Ishikawa (cell line): ENCODE data around the gene MACROD2.

Experiments used
- CEBPB ChIP-seq: IDR thresholded peaks from 2 replicates; pipeline ENCODE4 v1.6.1; 2012
- CREB1 ChIP-seq: IDR thresholded peaks from 2 replicates; pipeline ENCODE4 v1.6.1; 2012; ENCODE audit warnings: low read depth
- EGR1 ChIP-seq: IDR thresholded peaks from 2 replicates; pipeline ENCODE4 v1.6.1; 2012
- EP300 ChIP-seq: IDR thresholded peaks from 2 replicates; pipeline ENCODE4 v1.6.1; 2012; ENCODE audit warnings: borderline replicate concordance
- FOXM1 ChIP-seq: IDR thresholded peaks from 2 replicates; pipeline ENCODE4 v1.6.1; 2012; ENCODE audit warnings: low read depth, borderline replicate concordance
- NFIC ChIP-seq: IDR thresholded peaks from 2 replicates; pipeline ENCODE4 v1.6.1; 2012
- RAD21 ChIP-seq: IDR thresholded peaks from 2 replicates; pipeline ENCODE4 v1.6.1; 2012; ENCODE audit warnings: low read depth
- TAF1 ChIP-seq: IDR thresholded peaks from 2 replicates; pipeline ENCODE4 v1.6.1; 2012; ENCODE audit warnings: low read depth, mild to moderate bottlenecking
- TCF12 ChIP-seq: IDR thresholded peaks from 2 replicates; pipeline ENCODE4 v1.6.1; 2012; ENCODE audit warnings: low read depth
- TEAD4 ChIP-seq: IDR thresholded peaks from 2 replicates; pipeline ENCODE4 v1.6.1; 2012
- USF1 ChIP-seq: IDR thresholded peaks from 2 replicates; pipeline ENCODE4 v1.6.1; 2012
- YY1 ChIP-seq: IDR thresholded peaks from 2 replicates; pipeline ENCODE4 v1.6.1; 2012; ENCODE audit warnings: low read depth
- ZBTB7A ChIP-seq: IDR thresholded peaks from 2 replicates; pipeline ENCODE4 v1.6.1; 2012; ENCODE audit warnings: low read depth
- TF ChIP-seq, protein P1 (sequence below): IDR thresholded peaks from 2 replicates; pipeline ENCODE4 v1.6.1; 2012; ENCODE audit warnings: low read depth, mild to moderate bottlenecking
- TF ChIP-seq, protein P2 (sequence below): IDR thresholded peaks from 2 replicates; pipeline ENCODE4 v1.6.1; 2012

The MACROD2 gene

DNA sequence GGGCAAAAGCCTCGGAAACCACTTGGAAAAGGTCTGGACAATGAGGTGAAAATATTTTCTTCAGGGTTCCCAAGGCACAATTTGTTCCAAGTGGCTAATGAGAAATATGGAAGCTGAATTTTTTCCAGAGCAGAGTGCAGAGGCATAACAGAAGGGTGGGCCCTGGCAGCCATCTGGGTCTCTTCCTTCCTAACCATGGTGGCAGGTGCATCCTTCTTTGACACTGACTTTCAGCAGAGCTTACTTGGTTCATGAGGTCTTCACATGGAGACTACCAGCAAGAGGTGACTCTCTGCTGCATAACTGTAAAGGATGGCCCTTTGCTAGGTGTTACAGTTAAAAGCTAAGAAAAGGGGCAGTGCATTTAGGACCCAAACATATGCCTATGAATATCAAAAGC lies 2055.1 kb downstream of the MACROD2 start:
- TF ChIP-seq USF1 = no peak
- TF ChIP-seq NFIC = no peak

DNA sequence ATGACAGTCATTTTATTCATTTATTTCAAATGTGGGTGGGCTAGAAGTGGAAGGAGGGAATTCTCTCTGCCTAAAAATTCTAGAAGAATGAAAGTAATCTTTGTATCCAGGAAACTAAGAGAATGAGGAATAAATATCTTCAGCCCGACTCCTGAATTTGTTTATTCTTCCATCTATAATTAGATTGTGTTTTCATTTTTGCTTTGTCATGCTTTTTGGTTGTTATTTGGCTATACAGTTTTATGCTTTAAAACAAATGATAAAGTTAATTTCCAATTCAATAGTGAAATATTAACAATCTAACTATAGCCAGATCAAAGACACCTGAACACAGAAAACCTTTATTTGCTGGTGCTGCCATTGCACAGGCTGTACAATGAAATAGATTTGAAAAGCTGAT lies 2056.7 kb downstream of the MACROD2 start:
- no peak for TF ChIP-seq FOXM1
- no peak for TF ChIP-seq EP300
- no peak for TF ChIP-seq RAD21
- TF ChIP-seq ZBTB7A = no peak
- TF ChIP-seq NFIC = no peak
- TF ChIP-seq, protein P1, sequence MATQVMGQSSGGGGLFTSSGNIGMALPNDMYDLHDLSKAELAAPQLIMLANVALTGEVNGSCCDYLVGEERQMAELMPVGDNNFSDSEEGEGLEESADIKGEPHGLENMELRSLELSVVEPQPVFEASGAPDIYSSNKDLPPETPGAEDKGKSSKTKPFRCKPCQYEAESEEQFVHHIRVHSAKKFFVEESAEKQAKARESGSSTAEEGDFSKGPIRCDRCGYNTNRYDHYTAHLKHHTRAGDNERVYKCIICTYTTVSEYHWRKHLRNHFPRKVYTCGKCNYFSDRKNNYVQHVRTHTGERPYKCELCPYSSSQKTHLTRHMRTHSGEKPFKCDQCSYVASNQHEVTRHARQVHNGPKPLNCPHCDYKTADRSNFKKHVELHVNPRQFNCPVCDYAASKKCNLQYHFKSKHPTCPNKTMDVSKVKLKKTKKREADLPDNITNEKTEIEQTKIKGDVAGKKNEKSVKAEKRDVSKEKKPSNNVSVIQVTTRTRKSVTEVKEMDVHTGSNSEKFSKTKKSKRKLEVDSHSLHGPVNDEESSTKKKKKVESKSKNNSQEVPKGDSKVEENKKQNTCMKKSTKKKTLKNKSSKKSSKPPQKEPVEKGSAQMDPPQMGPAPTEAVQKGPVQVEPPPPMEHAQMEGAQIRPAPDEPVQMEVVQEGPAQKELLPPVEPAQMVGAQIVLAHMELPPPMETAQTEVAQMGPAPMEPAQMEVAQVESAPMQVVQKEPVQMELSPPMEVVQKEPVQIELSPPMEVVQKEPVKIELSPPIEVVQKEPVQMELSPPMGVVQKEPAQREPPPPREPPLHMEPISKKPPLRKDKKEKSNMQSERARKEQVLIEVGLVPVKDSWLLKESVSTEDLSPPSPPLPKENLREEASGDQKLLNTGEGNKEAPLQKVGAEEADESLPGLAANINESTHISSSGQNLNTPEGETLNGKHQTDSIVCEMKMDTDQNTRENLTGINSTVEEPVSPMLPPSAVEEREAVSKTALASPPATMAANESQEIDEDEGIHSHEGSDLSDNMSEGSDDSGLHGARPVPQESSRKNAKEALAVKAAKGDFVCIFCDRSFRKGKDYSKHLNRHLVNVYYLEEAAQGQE = no peak
- TF ChIP-seq TAF1 = no peak
- no peak for TF ChIP-seq USF1
- TF ChIP-seq YY1 = no peak

DNA sequence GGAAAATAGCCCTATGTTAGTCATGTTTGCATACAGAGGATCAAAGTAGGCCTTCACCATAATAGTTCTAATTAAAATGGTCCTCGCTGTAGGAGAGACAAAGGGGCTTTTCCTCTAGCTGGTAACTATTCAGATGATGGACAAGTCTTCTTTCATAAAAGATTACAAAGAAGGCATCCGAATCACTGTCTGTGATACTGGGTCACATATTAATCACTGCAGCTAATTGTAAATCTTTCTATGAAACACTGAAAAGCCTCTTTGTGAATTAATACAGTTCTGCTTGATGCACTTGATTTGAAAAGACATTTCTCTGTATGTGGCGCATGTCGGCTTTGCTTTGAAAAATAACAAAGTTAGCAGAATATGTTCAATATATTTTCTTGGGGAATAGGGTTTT lies 2057.1 kb downstream of the MACROD2 start:
- TF ChIP-seq ZBTB7A (no peak), CEBPB (no peak), CREB1 (no peak), TCF12 (no peak), EP300 (no peak), NFIC (no peak), USF1 (no peak), RAD21 (no peak), FOXM1 (no peak), YY1 (no peak), TAF1 (no peak), EGR1 (no peak), TEAD4 (no peak)
- TF ChIP-seq, protein P2, sequence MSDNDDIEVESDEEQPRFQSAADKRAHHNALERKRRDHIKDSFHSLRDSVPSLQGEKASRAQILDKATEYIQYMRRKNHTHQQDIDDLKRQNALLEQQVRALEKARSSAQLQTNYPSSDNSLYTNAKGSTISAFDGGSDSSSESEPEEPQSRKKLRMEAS = no peak
- TF ChIP-seq, protein P1 = no peak

- TF ChIP-seq ZBTB7A = no peak
- no peak for TF ChIP-seq YY1
- TF ChIP-seq NFIC = no peak
- TF ChIP-seq TAF1 = no peak
- TF ChIP-seq CEBPB = no peak
- TF ChIP-seq USF1 = no peak
- no peak for TF ChIP-seq EP300
- no peak for TF ChIP-seq TCF12
- TF ChIP-seq RAD21 = no peak
These were observed 2059.7 kb downstream of the MACROD2 start for GRCh38 chr20:16054985-16055384.

- no peak for TF ChIP-seq CEBPB
- TF ChIP-seq NFIC = no peak
- TF ChIP-seq, protein P1 = no peak
- no peak for TF ChIP-seq TCF12
- TF ChIP-seq YY1 = no peak
- no peak for TF ChIP-seq RAD21
- no peak for TF ChIP-seq EP300
- TF ChIP-seq TEAD4 = no peak
- TF ChIP-seq CREB1 = no peak
- TF ChIP-seq TAF1 = no peak
- TF ChIP-seq ZBTB7A = no peak
- TF ChIP-seq, protein P2 = no peak
- TF ChIP-seq EGR1 = no peak
- TF ChIP-seq FOXM1 = no peak
- no peak for TF ChIP-seq USF1
These were observed 2062.3 kb downstream of the MACROD2 start for GRCh38 chr20:16057651-16058050.
